Sigmoid colon (tissue), 3 donors: Measurements from ENCODE around the gene TTYH3.

ENCODE experiments used
- CTCF ChIP-seq, 4 experiments: fragments of 450-650 bp in 3 of 4; fragments of 200-600 bp in 1 of 4; IDR thresholded peaks; one replicate each; pipeline ENCODE4 v1.5.1; 2016 to 2019; ENCODE audit warnings: antibody characterized with exemption in 4 of 4, mild to moderate bottlenecking in 3 of 4, moderate library complexity in 2 of 4
- POLR2A ChIP-seq, 2 donors: fragments of 450-650 bp; IDR thresholded peaks; one replicate each; pipeline ENCODE4 v1.6.1; 2016; ENCODE audit warnings: antibody characterized with exemption in 2 of 2, mild to moderate bottlenecking in 2 of 2, moderate library complexity in 2 of 2

- no peak for TF ChIP-seq CTCF (IDR thresholded peaks at IDR 0.05)
- no peak for TF ChIP-seq POLR2A (IDR thresholded peaks at IDR 0.05)
Observed at GRCh38 chr7:2713978-2714377, 82.2 kb downstream of the TTYH3 start.
